ENCODE data around the gene NDUFS2.

Gene NDUFS2

GRCh38 chr1:161196111-161196510, 6.1 kb upstream of the NDUFS2 start:
- no peak for DNase-seq (ENCODE audit: low spot score)

GRCh38 chr1:161196521-161197451, 5.4 kb upstream of the NDUFS2 start:
- no peak for DNase-seq (ENCODE audit: low spot score)

- DNase-seq (ENCODE audit: low spot score): no peak
Observed at GRCh38 chr1:161197560-161198193, 4.5 kb upstream of the NDUFS2 start.

- DNase-seq (ENCODE audit: low spot score): no peak
Observed at GRCh38 chr1:161198194-161198896, 3.8 kb upstream of the NDUFS2 start.

- no peak for DNase-seq (ENCODE audit: low spot score)
Observed at GRCh38 chr1:161198897-161199431, 3.2 kb upstream of the NDUFS2 start, which contains the start of gene ADAMTS4. TSS of gene ADAMTS4 (minus strand) at chr1:161199054. CDS start at chr1:161198627, 427 bp downstream.

GRCh38 chr1:161199506-161200139, 2.5 kb upstream of the NDUFS2 start:
- DNase-seq (ENCODE audit: low spot score): no peak

GRCh38 chr1:161200421-161200991, 1.7 kb upstream of the NDUFS2 start:
- DNase-seq (ENCODE audit: low spot score): no peak

- DNase-seq (ENCODE audit: low spot score): no peak
Observed at GRCh38 chr1:161200992-161201835, 953 bp upstream of the NDUFS2 start.

- no peak for DNase-seq (ENCODE audit: low spot score)
Observed at GRCh38 chr1:161206411-161207140, 4.4 kb downstream of the NDUFS2 start.

GRCh38 chr1:161207173-161207572, 5.0 kb downstream of the NDUFS2 start:
- no peak for DNase-seq (ENCODE audit: low spot score)

GRCh38 chr1:161209790-161210409, 7.7 kb downstream of the NDUFS2 start:
- DNase-seq (ENCODE audit: low spot score): peak; percentile 67

GRCh38 chr1:161214369-161214768, 12.2 kb downstream of the NDUFS2 start:
- no peak for DNase-seq (ENCODE audit: low spot score)

- DNase-seq (ENCODE audit: low spot score): no peak
Observed at GRCh38 chr1:161215076-161215475, 12.9 kb downstream of the NDUFS2 start, which contains the start of gene FCER1G. TSS of gene FCER1G (plus strand) at chr1:161215295. CDS start at chr1:161215322, 27 bp downstream.

GRCh38 chr1:161216945-161217712, 15.0 kb downstream of the NDUFS2 start:
- peak; percentile 24 for DNase-seq (ENCODE audit: low spot score)

GRCh38 chr1:161217831-161218230, 15.7 kb downstream of the NDUFS2 start:
- no peak for DNase-seq (ENCODE audit: low spot score)

- no peak for DNase-seq (ENCODE audit: low spot score)
Observed at GRCh38 chr1:161218301-161219077, 16.3 kb downstream of the NDUFS2 start.

GRCh38 chr1:161219078-161219892, 17.1 kb downstream of the NDUFS2 start:
- DNase-seq (ENCODE audit: low spot score): no peak

Data from activated CD4-positive, alpha-beta T cell treated with anti-CD3 and anti-CD28 coated beads, Interleukin-2, Interleukin-4, amounts not matched to agents 100 ng/mL and 50 ng/mL, durations not matched to agents 16 hours and 8 hours (primary cell).